Subcutaneous adipose tissue (tissue), 4 donors: ENCODE data around the gene NHS. TPM values are rescaled to one million over a fixed set of nuclear protein-coding genes. Genes with fewer than 3 reads are reported as not detected.

Source experiments
- total RNA-seq, 4 donors: library from RNA; depleted of rRNA; stranded (reverse); fragments of >200 nt; gene quantifications; one replicate each; pipeline ENCODE4 v1.1.0, GENCODE V29; 2016
- TF ChIP-seq, protein P1 (sequence below): fragments of 450-650 bp; IDR thresholded peaks from one replicate; pipeline ENCODE4 v1.5.1; 2016; ENCODE audit warnings: low read depth, mild to moderate bottlenecking, control low read depth, antibody characterized with exemption, moderate library complexity

NHS gene
- total RNA-seq, 4 donors from 2014 or later: 5.8 to 17.4 (median 9.5) TPM

DNA sequence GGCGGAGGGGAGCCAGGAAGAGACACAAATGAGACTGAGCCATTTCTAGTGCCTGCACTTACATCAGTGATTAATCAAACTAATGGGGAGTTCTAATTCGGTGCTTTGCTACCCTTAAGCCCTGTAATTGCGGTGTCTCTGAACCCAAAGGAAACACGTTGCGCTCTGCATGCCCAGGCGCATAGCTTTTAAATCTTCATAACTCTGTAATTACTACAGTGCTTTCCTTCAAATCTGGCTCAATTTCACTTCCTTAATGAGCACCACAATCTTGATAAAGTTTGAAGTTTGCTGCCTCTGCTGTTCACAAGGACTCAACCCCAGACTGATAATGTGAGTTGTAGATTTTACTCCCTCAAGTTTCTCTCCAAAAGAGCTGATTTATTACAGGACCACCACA is 5.7 kb upstream of the NHS start:
- TF ChIP-seq, protein P1, sequence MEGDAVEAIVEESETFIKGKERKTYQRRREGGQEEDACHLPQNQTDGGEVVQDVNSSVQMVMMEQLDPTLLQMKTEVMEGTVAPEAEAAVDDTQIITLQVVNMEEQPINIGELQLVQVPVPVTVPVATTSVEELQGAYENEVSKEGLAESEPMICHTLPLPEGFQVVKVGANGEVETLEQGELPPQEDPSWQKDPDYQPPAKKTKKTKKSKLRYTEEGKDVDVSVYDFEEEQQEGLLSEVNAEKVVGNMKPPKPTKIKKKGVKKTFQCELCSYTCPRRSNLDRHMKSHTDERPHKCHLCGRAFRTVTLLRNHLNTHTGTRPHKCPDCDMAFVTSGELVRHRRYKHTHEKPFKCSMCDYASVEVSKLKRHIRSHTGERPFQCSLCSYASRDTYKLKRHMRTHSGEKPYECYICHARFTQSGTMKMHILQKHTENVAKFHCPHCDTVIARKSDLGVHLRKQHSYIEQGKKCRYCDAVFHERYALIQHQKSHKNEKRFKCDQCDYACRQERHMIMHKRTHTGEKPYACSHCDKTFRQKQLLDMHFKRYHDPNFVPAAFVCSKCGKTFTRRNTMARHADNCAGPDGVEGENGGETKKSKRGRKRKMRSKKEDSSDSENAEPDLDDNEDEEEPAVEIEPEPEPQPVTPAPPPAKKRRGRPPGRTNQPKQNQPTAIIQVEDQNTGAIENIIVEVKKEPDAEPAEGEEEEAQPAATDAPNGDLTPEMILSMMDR: no peak

- TF ChIP-seq, protein P1: no peak
Observed at GRCh38 chrX:17370191-17370590, 4.8 kb upstream of the NHS start.

DNA sequence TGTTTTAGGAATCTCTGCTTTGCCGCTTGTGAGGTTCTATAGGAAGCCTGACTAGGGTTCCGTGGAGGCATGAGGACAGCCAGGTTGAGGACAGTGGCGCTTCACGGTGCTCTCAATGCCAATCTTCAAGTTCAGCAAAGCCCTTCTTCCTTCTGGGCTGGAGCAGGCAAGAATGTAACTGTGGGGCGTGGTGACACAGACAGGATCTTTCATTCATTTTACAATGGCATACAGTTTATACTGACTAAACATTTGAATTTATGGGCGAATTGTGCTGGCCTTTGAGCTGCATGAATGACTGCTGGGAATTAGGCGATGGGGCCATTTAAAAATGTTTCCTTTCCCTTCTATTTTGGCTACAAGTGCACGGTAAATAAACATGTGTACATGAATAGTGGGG is 2.9 kb upstream of the NHS start:
- TF ChIP-seq, protein P1: no peak

GRCh38 chrX:17373337-17373736 is 1.7 kb upstream of the NHS start:
- TF ChIP-seq, protein P1: no peak

GRCh38 chrX:17375367-17375636 is 302 bp downstream of the NHS start:
- TF ChIP-seq, protein P1: no peak

DNA sequence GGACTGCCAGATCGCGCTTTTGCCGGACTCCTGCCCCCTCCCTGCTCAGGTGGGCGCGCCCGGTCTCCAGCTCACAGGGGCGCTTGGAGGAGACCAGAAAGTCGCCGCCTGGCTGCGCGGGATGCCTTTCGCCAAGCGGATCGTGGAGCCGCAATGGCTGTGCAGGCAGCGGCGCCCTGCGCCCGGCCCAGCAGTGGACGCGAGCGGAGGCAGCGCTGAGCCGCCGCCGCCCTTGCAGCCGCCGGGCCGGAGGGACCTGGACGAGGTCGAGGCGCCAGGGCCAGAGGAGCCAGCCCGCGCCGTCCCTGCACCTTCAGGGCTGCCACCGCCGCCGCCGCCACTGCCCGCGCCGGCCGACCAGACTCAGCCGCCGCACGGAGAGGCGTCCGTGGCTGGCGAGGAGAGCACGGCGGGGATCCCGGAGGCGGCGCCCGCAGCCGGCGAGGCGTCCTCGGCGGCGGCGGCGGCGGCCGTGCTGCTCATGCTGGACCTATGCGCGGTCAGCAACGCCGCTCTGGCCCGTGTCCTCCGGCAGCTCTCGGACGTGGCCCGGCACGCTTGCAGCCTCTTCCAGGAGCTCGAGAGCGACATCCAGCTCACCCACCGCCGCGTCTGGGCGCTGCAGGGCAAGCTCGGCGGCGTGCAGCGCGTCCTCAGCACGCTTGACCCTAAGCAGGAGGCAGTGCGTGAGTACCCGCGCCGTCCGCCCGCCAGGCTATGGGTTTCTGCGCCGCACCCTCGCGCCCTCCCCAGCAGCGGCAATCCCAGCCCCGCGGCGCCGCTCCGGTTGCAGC is 834 bp downstream of the NHS start:
- TF ChIP-seq, protein P1: no peak

DNA sequence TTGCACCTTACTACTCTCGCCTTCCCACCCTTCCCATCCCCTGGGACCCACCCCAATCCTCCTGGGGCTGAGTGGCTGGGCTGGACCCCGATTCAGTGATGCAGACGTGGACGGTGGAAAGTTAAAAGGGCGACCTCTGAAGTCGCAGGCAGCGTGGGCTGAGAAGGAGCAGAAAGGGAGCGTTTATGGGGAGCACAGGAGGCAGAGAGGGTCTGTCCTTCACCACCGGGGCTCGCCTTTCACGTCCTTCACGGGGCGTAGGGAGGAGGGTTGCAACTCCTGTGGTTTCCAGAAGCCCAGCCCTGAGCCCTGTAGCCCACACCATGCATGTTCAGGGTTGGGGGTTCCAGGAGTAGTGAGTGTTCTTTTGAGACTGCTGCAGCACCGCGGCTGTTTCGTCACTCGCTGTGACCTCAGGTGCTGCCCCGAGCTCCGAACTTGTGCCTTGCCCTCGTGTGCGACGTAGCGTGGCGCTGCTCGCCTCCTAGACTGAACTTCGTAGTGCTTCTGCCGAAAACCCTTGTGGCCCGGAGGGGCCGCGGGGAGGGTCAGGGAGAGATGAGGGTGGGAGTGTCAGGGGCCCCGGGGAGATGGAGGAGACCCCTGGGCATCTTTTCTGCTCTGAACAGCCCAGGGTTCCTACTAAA is 1.6 kb downstream of the NHS start:
- TF ChIP-seq, protein P1: no peak
